Activated T-cell treated with anti-CD3 and anti-CD28 coated beads for 4 hours (primary cell): ENCODE data around the gene VAV2.

ENCODE experiments used
- DNase-seq: peaks from one replicate; pipeline ENCODE4 v3.0.0-alpha.2; 2020

Gene VAV2

GRCh38 chr9:133870598-133871595 is 121.2 kb downstream of the VAV2 start:
- DNase-seq, result no peak

GRCh38 chr9:133869674-133870405 is 122.3 kb downstream of the VAV2 start:
- DNase-seq, result no peak

GRCh38 chr9:133868203-133868602 is 123.9 kb downstream of the VAV2 start:
- no peak for DNase-seq

GRCh38 chr9:133866946-133867345 is 125.2 kb downstream of the VAV2 start:
- DNase-seq, result no peak

GRCh38 chr9:133864011-133864410 is 128.1 kb downstream of the VAV2 start:
- no peak for DNase-seq

GRCh38 chr9:133863257-133863592 is 128.9 kb downstream of the VAV2 start:
- no peak for DNase-seq

GRCh38 chr9:133862585-133863256 is 129.4 kb downstream of the VAV2 start:
- no peak for DNase-seq

GRCh38 chr9:133861692-133862091 is 130.4 kb downstream of the VAV2 start:
- no peak for DNase-seq

GRCh38 chr9:133861086-133861485 is 131.0 kb downstream of the VAV2 start:
- DNase-seq, result no peak

- DNase-seq, result no peak
Observed at GRCh38 chr9:133858771-133859170, 133.4 kb downstream of the VAV2 start.

GRCh38 chr9:133857639-133858038 is 134.5 kb downstream of the VAV2 start:
- DNase-seq, result no peak

GRCh38 chr9:133856798-133857197 is 135.3 kb downstream of the VAV2 start:
- no peak for DNase-seq

- no peak for DNase-seq
Observed at GRCh38 chr9:133855802-133856521, 136.2 kb downstream of the VAV2 start.

- no peak for DNase-seq
Observed at GRCh38 chr9:133855371-133855770, 136.8 kb downstream of the VAV2 start.

GRCh38 chr9:133854765-133855164 is 137.4 kb downstream of the VAV2 start:
- no peak for DNase-seq

- no peak for DNase-seq
Observed at GRCh38 chr9:133854048-133854447, 138.1 kb downstream of the VAV2 start.

- no peak for DNase-seq
Observed at GRCh38 chr9:133853331-133853730, 138.8 kb downstream of the VAV2 start.

- DNase-seq, result no peak
Observed at GRCh38 chr9:133852431-133852830, 139.7 kb downstream of the VAV2 start.

GRCh38 chr9:133851693-133852092 is 140.4 kb downstream of the VAV2 start:
- no peak for DNase-seq

GRCh38 chr9:133850937-133851336 is 141.2 kb downstream of the VAV2 start:
- DNase-seq, result no peak

- no peak for DNase-seq
Observed at GRCh38 chr9:133850161-133850560, 142.0 kb downstream of the VAV2 start.

- DNase-seq, result no peak
Observed at GRCh38 chr9:133849110-133849670, 142.9 kb downstream of the VAV2 start.
